Vagina (tissue), 2 donors: Measurements from ENCODE around the gene ABCC1.

Experiments used
- CTCF ChIP-seq, 3 experiments: fragments of 450-650 bp in 2 of 3; fragments of 200-600 bp in 1 of 3; sonication (generic) in 1 of 3; IDR thresholded peaks; one replicate each; pipeline ENCODE4 v1.5.1; 2017 to 2019; ENCODE audit warnings: antibody characterized with exemption in 3 of 3, mild to moderate bottlenecking in 2 of 3, moderate library complexity in 2 of 3
- POLR2A ChIP-seq, 2 donors: fragments of 450-650 bp; IDR thresholded peaks; one replicate each; pipeline ENCODE4 v1.6.1; 2017; ENCODE audit warnings: antibody characterized with exemption in 2 of 2, mild to moderate bottlenecking in 2 of 2, moderate library complexity in 2 of 2

- TF ChIP-seq CTCF (IDR thresholded peaks at IDR 0.05) = no peak
- TF ChIP-seq POLR2A (IDR thresholded peaks at IDR 0.05) = no peak
Measured at GRCh38 chr16:16131659-16132058, 182.2 kb downstream of the ABCC1 start.
